SK-N-SH treated with all-trans-retinoic acid at 6 μM for 48 hours (cell line): Measurements from ENCODE around the gene IL3RA.

Experiments used
- ATAC-seq: fragments of 200-7000 bp; cut with Tn5 transposase; 3 replicates; pipeline ENCODE4 v1.9.1; 2020; ENCODE audit warnings: mild to moderate bottlenecking, moderate library complexity
- ARNTL ChIP-seq: fragments of 450-650 bp; formaldehyde crosslinking; IDR thresholded peaks from 2 replicates; pipeline ENCODE4 v1.5.0; 2020; ENCODE audit warnings: low read depth, mild to moderate bottlenecking, moderate library complexity, borderline replicate concordance
- BACH2 ChIP-seq: fragments of 250-450 bp; sonication (Bioruptor Pico); IDR thresholded peaks from 2 replicates; pipeline ENCODE4 v1.9.0; 2021; ENCODE audit warnings: mild to moderate bottlenecking, borderline replicate concordance
- CSDC2 ChIP-seq: fragments of 250-450 bp; sonication (Bioruptor Pico); IDR thresholded peaks from 2 replicates; pipeline ENCODE4 v1.5.0; 2020; ENCODE audit warnings: mild to moderate bottlenecking, moderate library complexity
- ESRRG ChIP-seq: fragments of 250-450 bp; sonication (Bioruptor Pico); IDR thresholded peaks from 2 replicates; pipeline ENCODE4 v1.6.1; 2021; ENCODE audit warnings: mild to moderate bottlenecking
- GLIS3 ChIP-seq: fragments of 250-450 bp; sonication (Bioruptor Pico); IDR thresholded peaks from 2 replicates; pipeline ENCODE4 v1.5.0; 2020; ENCODE audit warnings: mild to moderate bottlenecking, moderate library complexity
- ISL1 ChIP-seq: fragments of 250-450 bp; sonication (Bioruptor Pico); IDR thresholded peaks from 2 replicates; pipeline ENCODE4 v2.1.2; 2022; ENCODE audit warnings: mild to moderate bottlenecking, moderate library complexity
- OSR1 ChIP-seq: fragments of 250-450 bp; sonication (Bioruptor Pico); IDR thresholded peaks from 2 replicates; pipeline ENCODE4 v1.8.0; 2022; ENCODE audit warnings: moderate library complexity, mild to moderate bottlenecking, inconsistent platforms
- PPARA ChIP-seq: fragments of 250-450 bp; sonication (Bioruptor Pico); IDR thresholded peaks from 2 replicates; pipeline ENCODE4 v1.5.0; 2020; ENCODE audit warnings: mild to moderate bottlenecking, borderline replicate concordance
- RARB ChIP-seq: fragments of 250-450 bp; sonication (Bioruptor Pico); IDR thresholded peaks from 2 replicates; pipeline ENCODE4 v1.8.0; 2021; ENCODE audit warnings: mild to moderate bottlenecking, moderate library complexity
- SNAI2 ChIP-seq: fragments of 250-450 bp; sonication (Bioruptor Pico); IDR thresholded peaks from 2 replicates; pipeline ENCODE4 v1.5.0; 2020; ENCODE audit warnings: mild to moderate bottlenecking, moderate library complexity
- TCF4 ChIP-seq: fragments of 250-450 bp; sonication (Bioruptor Pico); IDR thresholded peaks from 2 replicates; pipeline ENCODE4 v1.8.0; 2021; ENCODE audit warnings: mild to moderate bottlenecking, moderate library complexity, borderline replicate concordance
- TOX ChIP-seq: fragments of 250-450 bp; sonication (Bioruptor Pico); IDR thresholded peaks from 2 replicates; pipeline ENCODE4 v1.8.0; 2021; ENCODE audit warnings: mild to moderate bottlenecking, moderate library complexity, borderline replicate concordance
- ZC3H10 ChIP-seq: fragments of 250-450 bp; sonication (Bioruptor Pico); IDR thresholded peaks from 2 replicates; pipeline ENCODE4 v1.5.1; 2021; ENCODE audit warnings: mild to moderate bottlenecking, moderate library complexity
- ZFP3 ChIP-seq: fragments of 250-450 bp; sonication (Bioruptor Pico); IDR thresholded peaks from 2 replicates; pipeline ENCODE4 v1.5.0; 2020; ENCODE audit warnings: mild to moderate bottlenecking, moderate library complexity
- ZFP30 ChIP-seq: fragments of 450-650 bp; formaldehyde crosslinking; IDR thresholded peaks from 2 replicates; pipeline ENCODE4 v1.5.0; 2022; ENCODE audit warnings: mild to moderate bottlenecking, moderate library complexity
- ZNF565 ChIP-seq: fragments of 450-650 bp; formaldehyde crosslinking; conservative IDR thresholded peaks from 2 replicates; pipeline ENCODE4 v1.5.0; 2020; ENCODE audit warnings: low read depth, mild to moderate bottlenecking, moderate library complexity
- ZNF8 ChIP-seq: fragments of 450-650 bp; formaldehyde crosslinking; IDR thresholded peaks from 2 replicates; pipeline ENCODE4 v1.5.0; 2020; ENCODE audit warnings: mild to moderate bottlenecking, moderate library complexity
- TF ChIP-seq, protein P1 (sequence below): fragments of 250-450 bp; sonication (Bioruptor Pico); IDR thresholded peaks from 2 replicates; pipeline ENCODE4 v1.5.0; 2020; ENCODE audit warnings: mild to moderate bottlenecking, moderate library complexity
- TF ChIP-seq, protein P2 (sequence below): fragments of 250-450 bp; sonication (Bioruptor Pico); IDR thresholded peaks from 2 replicates; pipeline ENCODE4 v1.8.0; 2021; ENCODE audit warnings: low read depth, mild to moderate bottlenecking, moderate library complexity, borderline replicate concordance
- TF ChIP-seq, protein P3 (sequence below): fragments of 250-450 bp; sonication (Bioruptor Pico); IDR thresholded peaks from 2 replicates; pipeline ENCODE4 v1.5.1; 2021; ENCODE audit warnings: mild to moderate bottlenecking, moderate library complexity
- TF ChIP-seq, protein P4 (sequence below): fragments of 250-450 bp; sonication (Bioruptor Pico); IDR thresholded peaks from 2 replicates; pipeline ENCODE4 v1.5.1; 2020; ENCODE audit warnings: low read depth, mild to moderate bottlenecking, moderate library complexity
- TF ChIP-seq, protein P5 (sequence below): fragments of 250-450 bp; sonication (Bioruptor Pico); IDR thresholded peaks from 2 replicates; pipeline ENCODE4 v1.8.0; 2020; ENCODE audit warnings: mild to moderate bottlenecking, moderate library complexity, borderline replicate concordance

Gene IL3RA

DNA sequence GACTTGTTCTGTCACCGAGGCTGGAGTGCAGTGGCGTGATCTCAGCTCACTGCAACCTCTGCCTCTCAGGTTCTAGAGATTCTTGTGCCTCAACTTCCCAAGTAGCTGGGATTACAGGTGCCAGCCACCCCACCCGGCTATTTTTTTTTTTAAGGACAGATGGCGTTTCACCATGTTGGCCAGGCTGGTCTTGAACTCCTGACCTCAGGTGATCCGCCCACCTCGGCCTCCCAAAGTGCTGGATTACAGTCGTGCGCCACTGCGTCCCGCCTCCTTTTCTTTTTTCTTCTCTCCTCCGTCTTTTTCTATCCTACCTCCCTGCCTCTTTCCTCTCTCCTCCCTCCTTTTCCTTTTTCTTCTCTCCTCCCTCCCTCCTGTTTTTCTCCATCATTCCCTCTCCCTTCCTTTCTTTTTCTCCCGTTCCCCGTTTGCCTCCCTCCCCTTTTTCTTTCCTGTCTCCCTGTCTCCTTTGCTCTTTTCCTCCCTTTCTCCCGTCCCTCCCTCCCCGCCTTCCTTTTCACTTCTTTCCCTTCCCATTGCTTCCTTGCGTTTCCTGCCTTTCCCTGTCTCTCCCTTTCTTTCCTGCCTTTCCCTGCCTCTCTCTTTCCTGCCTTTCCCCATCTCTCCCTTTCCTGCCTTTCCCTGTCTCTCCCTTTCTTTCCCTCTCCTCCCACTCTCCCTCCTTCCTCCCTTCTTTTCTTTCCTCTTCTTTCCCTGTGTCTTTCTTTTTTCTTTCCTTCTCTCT, 57.5 kb downstream of the IL3RA start:
- TF ChIP-seq, protein P1, sequence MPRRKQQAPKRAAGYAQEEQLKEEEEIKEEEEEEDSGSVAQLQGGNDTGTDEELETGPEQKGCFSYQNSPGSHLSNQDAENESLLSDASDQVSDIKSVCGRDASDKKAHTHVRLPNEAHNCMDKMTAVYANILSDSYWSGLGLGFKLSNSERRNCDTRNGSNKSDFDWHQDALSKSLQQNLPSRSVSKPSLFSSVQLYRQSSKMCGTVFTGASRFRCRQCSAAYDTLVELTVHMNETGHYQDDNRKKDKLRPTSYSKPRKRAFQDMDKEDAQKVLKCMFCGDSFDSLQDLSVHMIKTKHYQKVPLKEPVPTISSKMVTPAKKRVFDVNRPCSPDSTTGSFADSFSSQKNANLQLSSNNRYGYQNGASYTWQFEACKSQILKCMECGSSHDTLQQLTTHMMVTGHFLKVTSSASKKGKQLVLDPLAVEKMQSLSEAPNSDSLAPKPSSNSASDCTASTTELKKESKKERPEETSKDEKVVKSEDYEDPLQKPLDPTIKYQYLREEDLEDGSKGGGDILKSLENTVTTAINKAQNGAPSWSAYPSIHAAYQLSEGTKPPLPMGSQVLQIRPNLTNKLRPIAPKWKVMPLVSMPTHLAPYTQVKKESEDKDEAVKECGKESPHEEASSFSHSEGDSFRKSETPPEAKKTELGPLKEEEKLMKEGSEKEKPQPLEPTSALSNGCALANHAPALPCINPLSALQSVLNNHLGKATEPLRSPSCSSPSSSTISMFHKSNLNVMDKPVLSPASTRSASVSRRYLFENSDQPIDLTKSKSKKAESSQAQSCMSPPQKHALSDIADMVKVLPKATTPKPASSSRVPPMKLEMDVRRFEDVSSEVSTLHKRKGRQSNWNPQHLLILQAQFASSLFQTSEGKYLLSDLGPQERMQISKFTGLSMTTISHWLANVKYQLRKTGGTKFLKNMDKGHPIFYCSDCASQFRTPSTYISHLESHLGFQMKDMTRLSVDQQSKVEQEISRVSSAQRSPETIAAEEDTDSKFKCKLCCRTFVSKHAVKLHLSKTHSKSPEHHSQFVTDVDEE, result no peak
- TF ChIP-seq ZFP3 (CRISPR knock-in tag) (no peak), ZNF565 (CRISPR knock-in tag) (no peak), TCF4 (CRISPR knock-in tag) (no peak), BACH2 (no peak), ZNF8 (CRISPR knock-in tag) (no peak), ZC3H10 (no peak), TOX (CRISPR knock-in tag) (no peak), GLIS3 (CRISPR knock-in tag) (no peak), PPARA (CRISPR knock-in tag) (no peak), CSDC2 (CRISPR knock-in tag) (no peak)
- TF ChIP-seq, protein P2, sequence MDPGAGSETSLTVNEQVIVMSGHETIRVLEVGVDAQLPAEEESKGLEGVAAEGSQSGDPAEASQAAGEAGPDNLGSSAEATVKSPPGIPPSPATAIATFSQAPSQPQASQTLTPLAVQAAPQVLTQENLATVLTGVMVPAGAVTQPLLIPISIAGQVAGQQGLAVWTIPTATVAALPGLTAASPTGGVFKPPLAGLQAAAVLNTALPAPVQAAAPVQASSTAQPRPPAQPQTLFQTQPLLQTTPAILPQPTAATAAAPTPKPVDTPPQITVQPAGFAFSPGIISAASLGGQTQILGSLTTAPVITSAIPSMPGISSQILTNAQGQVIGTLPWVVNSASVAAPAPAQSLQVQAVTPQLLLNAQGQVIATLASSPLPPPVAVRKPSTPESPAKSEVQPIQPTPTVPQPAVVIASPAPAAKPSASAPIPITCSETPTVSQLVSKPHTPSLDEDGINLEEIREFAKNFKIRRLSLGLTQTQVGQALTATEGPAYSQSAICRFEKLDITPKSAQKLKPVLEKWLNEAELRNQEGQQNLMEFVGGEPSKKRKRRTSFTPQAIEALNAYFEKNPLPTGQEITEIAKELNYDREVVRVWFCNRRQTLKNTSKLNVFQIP (CRISPR knock-in tag), result no peak
- TF ChIP-seq, protein P3, sequence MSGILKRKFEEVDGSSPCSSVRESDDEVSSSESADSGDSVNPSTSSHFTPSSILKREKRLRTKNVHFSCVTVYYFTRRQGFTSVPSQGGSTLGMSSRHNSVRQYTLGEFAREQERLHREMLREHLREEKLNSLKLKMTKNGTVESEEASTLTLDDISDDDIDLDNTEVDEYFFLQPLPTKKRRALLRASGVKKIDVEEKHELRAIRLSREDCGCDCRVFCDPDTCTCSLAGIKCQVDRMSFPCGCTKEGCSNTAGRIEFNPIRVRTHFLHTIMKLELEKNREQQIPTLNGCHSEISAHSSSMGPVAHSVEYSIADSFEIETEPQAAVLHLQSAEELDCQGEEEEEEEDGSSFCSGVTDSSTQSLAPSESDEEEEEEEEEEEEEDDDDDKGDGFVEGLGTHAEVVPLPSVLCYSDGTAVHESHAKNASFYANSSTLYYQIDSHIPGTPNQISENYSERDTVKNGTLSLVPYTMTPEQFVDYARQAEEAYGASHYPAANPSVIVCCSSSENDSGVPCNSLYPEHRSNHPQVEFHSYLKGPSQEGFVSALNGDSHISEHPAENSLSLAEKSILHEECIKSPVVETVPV (CRISPR knock-in tag), result no peak
- TF ChIP-seq, protein P4, sequence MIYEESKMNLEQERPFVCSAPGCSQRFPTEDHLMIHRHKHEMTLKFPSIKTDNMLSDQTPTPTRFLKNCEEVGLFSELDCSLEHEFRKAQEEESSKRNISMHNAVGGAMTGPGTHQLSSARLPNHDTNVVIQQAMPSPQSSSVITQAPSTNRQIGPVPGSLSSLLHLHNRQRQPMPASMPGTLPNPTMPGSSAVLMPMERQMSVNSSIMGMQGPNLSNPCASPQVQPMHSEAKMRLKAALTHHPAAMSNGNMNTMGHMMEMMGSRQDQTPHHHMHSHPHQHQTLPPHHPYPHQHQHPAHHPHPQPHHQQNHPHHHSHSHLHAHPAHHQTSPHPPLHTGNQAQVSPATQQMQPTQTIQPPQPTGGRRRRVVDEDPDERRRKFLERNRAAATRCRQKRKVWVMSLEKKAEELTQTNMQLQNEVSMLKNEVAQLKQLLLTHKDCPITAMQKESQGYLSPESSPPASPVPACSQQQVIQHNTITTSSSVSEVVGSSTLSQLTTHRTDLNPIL, result no peak
- ATAC-seq, result no peak

DNA sequence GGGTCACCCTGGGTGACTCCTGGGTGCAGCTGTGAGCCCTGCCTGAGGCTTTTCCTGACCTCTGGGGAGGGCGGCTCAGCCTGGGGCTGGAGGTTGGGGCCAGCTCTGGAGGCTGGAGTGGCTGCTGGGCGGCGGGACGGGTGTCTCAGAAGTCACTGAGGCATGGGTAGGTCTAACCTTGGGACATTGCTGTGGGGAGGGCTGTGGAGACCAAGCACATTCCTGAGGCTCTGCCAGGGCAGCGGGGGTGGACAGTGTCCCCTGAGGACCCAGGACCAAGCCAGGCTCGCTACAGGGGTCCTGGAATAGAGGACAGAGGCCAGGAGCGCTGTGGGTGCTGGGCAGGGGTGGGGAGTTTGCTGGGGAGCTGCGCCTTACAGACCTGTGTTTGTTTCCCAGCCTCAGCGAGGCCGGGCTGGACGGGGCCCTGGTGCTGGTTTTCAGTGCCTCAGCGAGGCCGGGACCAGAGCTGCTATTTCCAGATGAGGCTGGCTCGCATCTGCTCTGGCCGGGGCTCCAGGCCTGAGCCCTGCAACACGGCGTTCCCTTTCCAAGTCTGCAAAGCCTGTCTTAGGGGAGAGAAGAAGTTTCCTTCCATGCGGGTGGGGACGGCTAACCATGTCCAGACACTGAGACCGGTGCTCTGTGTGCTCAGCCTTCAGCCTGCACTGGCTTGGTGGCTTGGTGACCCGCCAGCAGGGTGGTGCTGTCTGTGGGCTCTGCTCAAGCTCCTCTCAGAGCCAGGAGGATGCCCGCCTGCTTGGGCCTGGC, 58.3 kb downstream of the IL3RA start:
- no peak for ATAC-seq

DNA sequence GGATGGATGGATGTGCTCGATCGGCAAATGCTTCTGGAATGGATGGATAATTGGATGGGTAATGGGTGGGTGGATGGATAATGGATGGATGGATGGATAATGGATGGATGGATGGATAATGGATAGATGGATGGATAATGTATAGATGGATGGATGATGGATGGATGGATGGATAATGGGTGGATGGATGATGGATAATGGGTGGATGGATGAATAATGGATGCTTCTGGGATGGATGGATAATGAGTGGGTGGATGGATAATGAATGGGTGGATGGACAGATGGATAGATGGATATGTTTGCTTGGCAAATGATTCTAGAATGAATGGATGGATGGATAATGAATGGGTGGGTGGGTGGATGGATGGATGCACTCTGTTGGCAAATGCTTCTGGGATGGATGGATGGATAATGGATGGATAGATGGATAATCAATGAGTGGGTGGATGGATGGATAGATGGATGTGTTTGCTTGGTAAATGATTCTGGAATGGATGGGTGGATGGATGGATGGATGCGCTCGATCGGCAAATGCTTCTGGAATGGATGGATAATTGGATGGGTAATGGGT, 59.1 kb downstream of the IL3RA start:
- ATAC-seq, result no peak
- no peak for TF ChIP-seq ESRRG

More for the DNA sequence above, 58.3 kb downstream of the IL3RA start:
- TF ChIP-seq CSDC2 (CRISPR knock-in tag), result no peak
- TF ChIP-seq ZNF8 (CRISPR knock-in tag), result no peak
- no peak for TF ChIP-seq ESRRG
- no peak for TF ChIP-seq ZFP30

DNA sequence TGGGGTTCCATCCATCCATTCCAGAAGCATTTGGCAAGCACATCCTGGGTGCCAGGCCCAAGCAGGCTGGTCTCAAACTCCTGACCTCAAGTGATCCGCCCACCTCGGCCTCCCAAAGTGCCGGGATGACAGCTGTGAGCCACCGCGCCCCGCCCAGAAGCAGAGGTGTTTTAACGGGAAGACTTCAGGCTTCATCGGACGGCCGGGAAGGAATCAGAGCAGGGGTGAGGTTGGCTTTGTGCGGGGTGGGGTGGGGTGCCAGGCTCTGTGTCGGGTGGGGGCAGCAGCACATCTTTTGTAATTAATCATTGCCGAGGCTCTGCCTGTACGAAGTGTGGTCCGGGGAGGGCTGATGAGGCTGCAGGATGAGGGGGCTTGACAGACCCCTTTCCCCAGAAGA, 60.4 kb downstream of the IL3RA start:
- no peak for ATAC-seq
- TF ChIP-seq, protein P5, sequence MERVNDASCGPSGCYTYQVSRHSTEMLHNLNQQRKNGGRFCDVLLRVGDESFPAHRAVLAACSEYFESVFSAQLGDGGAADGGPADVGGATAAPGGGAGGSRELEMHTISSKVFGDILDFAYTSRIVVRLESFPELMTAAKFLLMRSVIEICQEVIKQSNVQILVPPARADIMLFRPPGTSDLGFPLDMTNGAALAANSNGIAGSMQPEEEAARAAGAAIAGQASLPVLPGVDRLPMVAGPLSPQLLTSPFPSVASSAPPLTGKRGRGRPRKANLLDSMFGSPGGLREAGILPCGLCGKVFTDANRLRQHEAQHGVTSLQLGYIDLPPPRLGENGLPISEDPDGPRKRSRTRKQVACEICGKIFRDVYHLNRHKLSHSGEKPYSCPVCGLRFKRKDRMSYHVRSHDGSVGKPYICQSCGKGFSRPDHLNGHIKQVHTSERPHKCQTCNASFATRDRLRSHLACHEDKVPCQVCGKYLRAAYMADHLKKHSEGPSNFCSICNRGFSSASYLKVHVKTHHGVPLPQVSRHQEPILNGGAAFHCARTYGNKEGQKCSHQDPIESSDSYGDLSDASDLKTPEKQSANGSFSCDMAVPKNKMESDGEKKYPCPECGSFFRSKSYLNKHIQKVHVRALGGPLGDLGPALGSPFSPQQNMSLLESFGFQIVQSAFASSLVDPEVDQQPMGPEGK (CRISPR knock-in tag), result no peak
- TF ChIP-seq ARNTL (CRISPR knock-in tag) (no peak), ESRRG (no peak), RARB (CRISPR knock-in tag) (no peak), ZC3H10 (no peak), GLIS3 (CRISPR knock-in tag) (no peak), ISL1 (CRISPR knock-in tag) (no peak), ZFP30 (no peak), ZNF8 (CRISPR knock-in tag) (no peak), SNAI2 (CRISPR knock-in tag) (no peak), TCF4 (CRISPR knock-in tag) (no peak), OSR1 (CRISPR knock-in tag) (no peak), ZNF565 (CRISPR knock-in tag) (no peak)
- TF ChIP-seq, protein P3 (CRISPR knock-in tag), result no peak
